GDM1 (cell line): ENCODE measurements around the gene INTS6.

Source experiments
- DNase-seq: peaks from one replicate; lab custom pipeline; 2025; lab: John Stamatoyannopoulos, UW

Gene INTS6

GRCh38 chr13:51456510-51456909, 3.7 kb upstream of the INTS6 start:
- no peak for DNase-seq

GRCh38 chr13:51455532-51455931, 2.7 kb upstream of the INTS6 start:
- DNase-seq = no peak

- no peak for DNase-seq
Observed at GRCh38 chr13:51453959-51454703, 1.3 kb upstream of the INTS6 start.

GRCh38 chr13:51453207-51453958, 547 bp upstream of the INTS6 start:
- peak; percentile 92 for DNase-seq

GRCh38 chr13:51451467-51452360, 1.1 kb downstream of the INTS6 start:
- peak; percentile 87 for DNase-seq

GRCh38 chr13:51451134-51451466, 1.7 kb downstream of the INTS6 start:
- no peak for DNase-seq

GRCh38 chr13:51449018-51449417, 3.8 kb downstream of the INTS6 start:
- DNase-seq = no peak

GRCh38 chr13:51444922-51445321, 7.9 kb downstream of the INTS6 start:
- no peak for DNase-seq

- DNase-seq = no peak
Observed at GRCh38 chr13:51440381-51440780, 12.5 kb downstream of the INTS6 start.

- no peak for DNase-seq
Observed at GRCh38 chr13:51437550-51438127, 15.2 kb downstream of the INTS6 start.

- no peak for DNase-seq
Observed at GRCh38 chr13:51435002-51435578, 17.7 kb downstream of the INTS6 start.

GRCh38 chr13:51432576-51432975, 20.3 kb downstream of the INTS6 start:
- no peak for DNase-seq

GRCh38 chr13:51426982-51427381, 25.9 kb downstream of the INTS6 start:
- no peak for DNase-seq

GRCh38 chr13:51425410-51426042, 27.3 kb downstream of the INTS6 start:
- no peak for DNase-seq

GRCh38 chr13:51423766-51424165, 29.1 kb downstream of the INTS6 start:
- DNase-seq = no peak

- DNase-seq = no peak
Observed at GRCh38 chr13:51422484-51422883, 30.4 kb downstream of the INTS6 start.

GRCh38 chr13:51420681-51421490, 31.9 kb downstream of the INTS6 start:
- no peak for DNase-seq

- DNase-seq = no peak
Observed at GRCh38 chr13:51419001-51419636, 33.7 kb downstream of the INTS6 start.

- no peak for DNase-seq
Observed at GRCh38 chr13:51417716-51418115, 35.1 kb downstream of the INTS6 start.

- DNase-seq = no peak
Observed at GRCh38 chr13:51416107-51416506, 36.7 kb downstream of the INTS6 start.
